Mucosa of descending colon (tissue), 3 donors: ENCODE data around the gene GLTP. TPM values are rescaled to one million over a fixed set of nuclear protein-coding genes. Genes with fewer than 3 reads are reported as not detected.
"Not testable (repeated sequence)": the region's sequence is repeated elsewhere in the genome, so short reads cannot be mapped to it uniquely, and the experiment has no call there.

Experiments used
- ATAC-seq: fragments of 200-7000 bp; cut with Tn5 transposase; one replicate; pipeline ENCODE4 v1.9.1; 2020; ENCODE audit warnings: mild to moderate bottlenecking, moderate library complexity
- DNase-seq, 3 donors: peaks; one replicate each; pipeline ENCODE4 v3.0.0-alpha.2; 2020
- H3K36me3 ChIP-seq: fragments of 200-600 bp; one replicate; pipeline ENCODE4 v1.8.0; 2021; ENCODE audit warnings: low read depth, mild to moderate bottlenecking
- H3K4me1 ChIP-seq: fragments of 200-600 bp; one replicate; pipeline ENCODE4 v1.8.0; 2021; ENCODE audit warnings: low read depth, mild to moderate bottlenecking
- H3K4me3 ChIP-seq: fragments of 200-600 bp; one replicate; pipeline ENCODE4 v1.8.0; 2021; ENCODE audit warnings: mild to moderate bottlenecking
- H3K9me3 ChIP-seq: fragments of 200-600 bp; one replicate; pipeline ENCODE4 v1.8.0; 2021; ENCODE audit warnings: mild to moderate bottlenecking
- CTCF ChIP-seq: fragments of 200-600 bp; IDR thresholded peaks from one replicate; pipeline ENCODE4 v1.8.0; 2022; ENCODE audit warnings: antibody characterized with exemption, mild to moderate bottlenecking
- intact Hi-C, 2 donors: fragments of 100-400 bp; cut with DNase I in 1 of 2; cut with micrococcal nuclease in 1 of 2; formaldehyde crosslinking; loops; one replicate each; pipeline versions ENCODE4 v1.11.0 to v1.11.1; 2022; cut with DNase I, micrococcal nuclease
- total RNA-seq, 3 donors: library from RNA; stranded (reverse); fragmentation: NEBNext Ultra II Directional in 2 of 3; extraction: Animal tissue kit (Norgen Biotek cat#: 25700) in 2 of 3; gene quantifications; one replicate each; pipeline versions ENCODE4 v1.2.1 to v1.2.4, GENCODE V29; 2021 to 2023
- donor health status: DM: no; HTN: no; CAD: no; lungs with moderate emphysema.
- donor health status: DM: no; HTN: no; CAD: no.
- donor health status: DM: no; HTN: yes; CAD: no.

Gene GLTP
- total RNA-seq, 3 donors from 2014 or later, result 58.8 to 101 (median 98.9) TPM

- H3K36me3 ChIP-seq, result no peaks in the 10 kb centered on the region
- intact Hi-C loops, result no loop called here
These were observed 22.6 kb downstream of the GLTP start for GRCh38 chr12:109857715-109858114.

GRCh38 chr12:109855377-109855776 is 25.0 kb downstream of the GLTP start:
- DNase-seq (no peak), ATAC-seq (no peak)
- intact Hi-C loops, result no loop called here
- no peaks in the 10 kb centered on the region for H3K9me3 ChIP-seq
- no peaks in the 10 kb centered on the region for H3K36me3 ChIP-seq
- no peak overlapping the region for H3K4me3 ChIP-seq
- TF ChIP-seq CTCF, result no peak
- H3K4me1 ChIP-seq, result no peaks in the 10 kb centered on the region

More at GRCh38 chr12:109857715-109858114, 22.6 kb downstream of the GLTP start:
- no peak for TF ChIP-seq CTCF
- peaks cover 6% of the 10 kb centered on the region for H3K4me1 ChIP-seq
- H3K4me3 ChIP-seq, result no peak overlapping the region
- ATAC-seq (no peak), DNase-seq (no peak)
- H3K9me3 ChIP-seq, result no peaks in the 10 kb centered on the region

- H3K36me3 ChIP-seq, intact Hi-C loops, DNase-seq, H3K4me1 ChIP-seq, H3K4me3 ChIP-seq, H3K9me3 ChIP-seq, ATAC-seq: not testable (repeated sequence)
These were observed 29.8 kb downstream of the GLTP start for GRCh38 chr12:109850518-109850917.

GRCh38 chr12:109847142-109847735 is 33.1 kb downstream of the GLTP start:
- Histone ChIP-seq H3K4me1 (no peaks in the 10 kb centered on the region), H3K36me3 (no peaks in the 10 kb centered on the region), H3K4me3 (no peak overlapping the region), H3K9me3 (no peaks in the 10 kb centered on the region)
- intact Hi-C loops, result no loop called here
- ATAC-seq (no peak), DNase-seq (no peak)
- TF ChIP-seq CTCF, result no peak

- Histone ChIP-seq H3K9me3 (no peaks in the 10 kb centered on the region), H3K4me3 (no peak overlapping the region), H3K36me3 (no peaks in the 10 kb centered on the region), H3K4me1 (no peaks in the 10 kb centered on the region)
- no peak for TF ChIP-seq CTCF
- intact Hi-C loops, result no loop called here
- peak; percentile 39 for ATAC-seq
- DNase-seq, result no peak
These were observed 34.5 kb downstream of the GLTP start for GRCh38 chr12:109845824-109846205.

GRCh38 chr12:109844983-109845823 is 35.1 kb downstream of the GLTP start:
- peak; percentile 99 for TF ChIP-seq CTCF
- ATAC-seq, result peak; percentile 99
- intact Hi-C loops, result no loop called here
- Histone ChIP-seq H3K9me3 (no peaks in the 10 kb centered on the region), H3K36me3 (no peaks in the 10 kb centered on the region), H3K4me1 (no peaks in the 10 kb centered on the region), H3K4me3 (no peak overlapping the region)
- peak; percentile 89 to 95 (median 94) for DNase-seq
